Measurements from ENCODE around the gene HSD3B7.

Gene HSD3B7

GRCh38 chr16:30992931-30993816, 8.2 kb downstream of the HSD3B7 start:
- DNase-seq: no peak
- Histone ChIP-seq H3K36me3 (no peaks in the 10 kb centered on the region; the same call in 1 of the 2 replicates), H3K9me3 (ENCODE audit: severe bottlenecking) (no peaks in the 10 kb centered on the region), H3K27me3 (ENCODE audit: insufficient read depth, low read depth, severe bottlenecking) (no peaks in the 10 kb centered on the region), H3K4me3 (ENCODE audit: low read depth, low read length) (no peak overlapping the region), H3K27ac (no peak overlapping the region)
- no peak for TF ChIP-seq CTCF (IDR thresholded peaks at IDR 0.05; ENCODE audit: low read depth, low read length)

- no peaks in the 10 kb centered on the region for H3K27me3 ChIP-seq (ENCODE audit: insufficient read depth, low read depth, severe bottlenecking)
- H3K27ac ChIP-seq: no peak overlapping the region
- no peak for DNase-seq
- no peaks in the 10 kb centered on the region for H3K9me3 ChIP-seq (ENCODE audit: severe bottlenecking)
- no peak overlapping the region for H3K4me3 ChIP-seq (ENCODE audit: low read depth, low read length)
- peaks cover 4% of the 10 kb centered on the region for H3K36me3 ChIP-seq
- TF ChIP-seq CTCF (IDR thresholded peaks at IDR 0.05; ENCODE audit: low read depth, low read length): no peak
Measured at GRCh38 chr16:30995927-30996323, 10.9 kb downstream of the HSD3B7 start.

GRCh38 chr16:30996324-30996984, 11.4 kb downstream of the HSD3B7 start:
- TF ChIP-seq CTCF (IDR thresholded peaks at IDR 0.05; ENCODE audit: low read depth, low read length): no peak
- DNase-seq: no peak
- H3K27me3 ChIP-seq (ENCODE audit: insufficient read depth, low read depth, severe bottlenecking): no peaks in the 10 kb centered on the region
- no peak overlapping the region for H3K4me3 ChIP-seq (ENCODE audit: low read depth, low read length)
- H3K27ac ChIP-seq: no peak overlapping the region
- peaks cover 4% of the 10 kb centered on the region for H3K36me3 ChIP-seq
- no peaks in the 10 kb centered on the region for H3K9me3 ChIP-seq (ENCODE audit: severe bottlenecking)

- no peak for TF ChIP-seq CTCF (IDR thresholded peaks at IDR 0.05; ENCODE audit: low read depth, low read length)
- no peak overlapping the region for H3K27ac ChIP-seq
- H3K4me3 ChIP-seq (ENCODE audit: low read depth, low read length): no peak overlapping the region
- H3K27me3 ChIP-seq (ENCODE audit: insufficient read depth, low read depth, severe bottlenecking): no peaks in the 10 kb centered on the region
- no peak for DNase-seq
- H3K36me3 ChIP-seq: peaks cover 4% of the 10 kb centered on the region
- H3K9me3 ChIP-seq (ENCODE audit: severe bottlenecking): no peaks in the 10 kb centered on the region
Measured at GRCh38 chr16:30996985-30997724, 12.1 kb downstream of the HSD3B7 start.

- no peak overlapping the region for H3K4me3 ChIP-seq (ENCODE audit: low read depth, low read length)
- H3K27me3 ChIP-seq (ENCODE audit: insufficient read depth, low read depth, severe bottlenecking): no peaks in the 10 kb centered on the region
- no peak overlapping the region for H3K27ac ChIP-seq
- TF ChIP-seq CTCF (IDR thresholded peaks at IDR 0.05; ENCODE audit: low read depth, low read length): no peak
- DNase-seq: no peak
- peaks cover 4% of the 10 kb centered on the region for H3K36me3 ChIP-seq
- H3K9me3 ChIP-seq (ENCODE audit: severe bottlenecking): no peaks in the 10 kb centered on the region
Measured at GRCh38 chr16:30997725-30998711, 13.0 kb downstream of the HSD3B7 start.
